HEK293 (cell line): ENCODE results near the gene TCERG1.
A peak's percentile ranks its signal among the peaks of the same experiment; 100 is the strongest.

Experiments
- CTCF ChIA-PET: fragments of 350-600 bp; formaldehyde crosslinking; extraction: SDS; loops from one replicate; lab custom pipeline; 2021; ENCODE audit warnings: antibody characterized with exemption; lab: Yijun Ruan, JAX
- POLR2A ChIA-PET: fragments of 300-600 bp; formaldehyde crosslinking; extraction: SDS; loops from one replicate; lab custom pipeline; 2020; ENCODE audit warnings: antibody characterized with exemption, inconsistent platforms; lab: Yijun Ruan, JAX
- H3K27ac ChIP-seq: fragments of 200-500 bp; sonication (Bioruptor generic); 2 replicates; pipeline ENCODE4 v1.5.1; 2014; ENCODE audit warnings: low read depth, low read length, control low read depth, inconsistent platforms; ENCODE audit errors: extremely low read depth
- H3K36me3 ChIP-seq, 2 experiments: fragments of 200-500 bp in 1 of 2; sonication (Bioruptor generic) in 1 of 2; 1 replicate in 1 of 2; 2 replicates in 1 of 2; pipeline ENCODE4 v1.5.1; 2014 to 2017; ENCODE audit warnings: inconsistent platforms in 2 of 2, low read length in 2 of 2; ENCODE audit not compliant: control insufficient read depth in 2 of 2, insufficient read depth in 1 of 2
- H3K4me1 ChIP-seq: fragments of 200-500 bp; sonication (Bioruptor generic); 2 replicates; pipeline ENCODE4 v1.5.1; 2014; ENCODE audit warnings: mild to moderate bottlenecking, low read length, inconsistent platforms; ENCODE audit not compliant: control insufficient read depth, insufficient read depth
- H3K4me3 ChIP-seq: 2 replicates; pipeline ENCODE4 v1.5.1; 2011; ENCODE audit warnings: low read depth, mild to moderate bottlenecking, control low read depth, low read length, moderate library complexity
- H3K9me3 ChIP-seq: fragments of 200-500 bp; sonication (Bioruptor generic); 2 replicates; pipeline ENCODE4 v1.5.1; 2014; ENCODE audit warnings: low read depth, low read length, inconsistent platforms; ENCODE audit not compliant: control insufficient read depth, insufficient read depth
- BCL6B ChIP-seq: fragments of 450-650 bp; formaldehyde crosslinking; IDR thresholded peaks from 2 replicates; pipeline ENCODE4 v1.5.1; 2017; ENCODE audit warnings: missing biosample characterization, missing genetic modification characterization
- CTCF ChIP-seq: fragments of 450-650 bp; formaldehyde crosslinking; IDR thresholded peaks from 2 replicates; pipeline ENCODE4 v1.5.1; 2016; ENCODE audit warnings: missing biosample characterization, missing genetic modification characterization
- GLIS1 ChIP-seq: fragments of 450-650 bp; formaldehyde crosslinking; IDR thresholded peaks from 2 replicates; pipeline ENCODE4 v1.5.1; 2016; ENCODE audit warnings: missing biosample characterization, missing genetic modification characterization
- KLF1 ChIP-seq: fragments of 450-650 bp; formaldehyde crosslinking; IDR thresholded peaks from 2 replicates; pipeline ENCODE4 v1.5.1; 2016; ENCODE audit warnings: missing biosample characterization, missing genetic modification characterization
- KLF17 ChIP-seq: fragments of 450-650 bp; formaldehyde crosslinking; IDR thresholded peaks from 2 replicates; pipeline ENCODE4 v1.5.1; 2016; ENCODE audit warnings: missing biosample characterization, missing genetic modification characterization
- MEIS1 ChIP-seq: sonication (generic); formaldehyde crosslinking; IDR thresholded peaks from 2 replicates; pipeline ENCODE4 v1.8.1; 2022; ENCODE audit warnings: missing genetic modification reagents, mild to moderate bottlenecking, borderline replicate concordance
- TCF7L2 ChIP-seq: IDR thresholded peaks from 2 replicates; pipeline ENCODE4 v1.6.1; 2011; ENCODE audit warnings: low read depth, mild to moderate bottlenecking, inconsistent platforms, low read length, moderate library complexity, borderline replicate concordance
- ZBTB1 ChIP-seq: fragments of 450-650 bp; formaldehyde crosslinking; IDR thresholded peaks from 2 replicates; pipeline ENCODE4 v1.5.1; 2016; ENCODE audit warnings: missing biosample characterization, missing genetic modification characterization
- ZBTB7A ChIP-seq: fragments of 450-650 bp; formaldehyde crosslinking; IDR thresholded peaks from 2 replicates; pipeline ENCODE4 v1.5.1; 2016; ENCODE audit warnings: low read depth, missing biosample characterization, missing genetic modification characterization
- ZNF121 ChIP-seq: fragments of 450-650 bp; formaldehyde crosslinking; IDR thresholded peaks from 2 replicates; pipeline ENCODE4 v1.5.1; 2016; ENCODE audit warnings: missing biosample characterization, missing genetic modification characterization
- ZNF169 ChIP-seq: fragments of 450-650 bp; formaldehyde crosslinking; IDR thresholded peaks from 2 replicates; pipeline ENCODE4 v1.5.1; 2016; ENCODE audit warnings: missing biosample characterization, missing genetic modification characterization
- ZNF221 ChIP-seq: fragments of 450-650 bp; formaldehyde crosslinking; IDR thresholded peaks from 2 replicates; pipeline ENCODE4 v1.5.1; 2017; ENCODE audit warnings: missing biosample characterization, missing genetic modification characterization, borderline replicate concordance
- ZNF335 ChIP-seq: fragments of 450-650 bp; formaldehyde crosslinking; conservative IDR thresholded peaks from 2 replicates; pipeline ENCODE4 v1.5.1; 2016; ENCODE audit warnings: missing biosample characterization, missing genetic modification characterization
- ZNF404 ChIP-seq: fragments of 450-650 bp; formaldehyde crosslinking; IDR thresholded peaks from 2 replicates; pipeline ENCODE4 v1.5.1; 2017; ENCODE audit warnings: missing biosample characterization, missing genetic modification characterization
- ZNF510 ChIP-seq: fragments of 450-650 bp; formaldehyde crosslinking; IDR thresholded peaks from 2 replicates; pipeline ENCODE4 v1.5.1; 2018; ENCODE audit warnings: mild to moderate bottlenecking, missing genetic modification characterization, missing biosample characterization; ENCODE audit not compliant: insufficient replicate concordance
- ZNF561 ChIP-seq: fragments of 450-650 bp; IDR thresholded peaks from 2 replicates; pipeline ENCODE4 v1.5.1; 2018; ENCODE audit warnings: missing biosample characterization, missing genetic modification characterization, borderline replicate concordance
- ZNF610 ChIP-seq: fragments of 450-650 bp; formaldehyde crosslinking; IDR thresholded peaks from 2 replicates; pipeline ENCODE4 v1.5.1; 2016; ENCODE audit warnings: missing biosample characterization, missing genetic modification characterization, borderline replicate concordance
- ZNF654 ChIP-seq: fragments of 450-650 bp; formaldehyde crosslinking; IDR thresholded peaks from 2 replicates; pipeline ENCODE4 v1.5.1; 2016; ENCODE audit warnings: low read depth, missing biosample characterization, missing genetic modification characterization
- ZNF704 ChIP-seq: fragments of 450-650 bp; formaldehyde crosslinking; IDR thresholded peaks from 2 replicates; pipeline ENCODE4 v1.5.1; 2016; ENCODE audit warnings: missing biosample characterization, missing genetic modification characterization

The TCERG1 gene

GRCh38 chr5:146527785-146528184 lies 80.7 kb downstream of the TCERG1 start:
- POLR2A ChIA-PET: no interaction called here
- H3K9me3 ChIP-seq: no peaks in the 10 kb centered on the region
- TF ChIP-seq KLF1 (tag by site-specific recombination) (no peak), MEIS1 (no peak), ZNF121 (tag by site-specific recombination) (no peak)

GRCh38 chr5:146528236-146528635 lies 81.1 kb downstream of the TCERG1 start:
- H3K27ac ChIP-seq: no peak overlapping the region
- no peaks in the 10 kb centered on the region for H3K36me3 ChIP-seq
- TF ChIP-seq ZNF169 (tag by site-specific recombination) (no peak), ZNF704 (tag by site-specific recombination) (no peak), ZNF561 (tag by site-specific recombination) (no peak), KLF17 (tag by site-specific recombination) (no peak), ZNF654 (tag by site-specific recombination) (peak; percentile 81), ZNF510 (tag by site-specific recombination) (no peak), GLIS1 (tag by site-specific recombination) (no peak), ZNF335 (tag by site-specific recombination) (no peak), ZBTB1 (tag by site-specific recombination) (no peak), MEIS1 (no peak), ZNF221 (no peak), CTCF (tag by site-specific recombination) (peak; percentile 53), BCL6B (no peak), ZBTB7A (tag by site-specific recombination) (no peak), TCF7L2 (no peak), ZNF404 (no peak), ZNF610 (tag by site-specific recombination) (no peak)
- POLR2A ChIA-PET: no interaction called here
- H3K9me3 ChIP-seq: no peaks in the 10 kb centered on the region
- no peak overlapping the region for H3K4me3 ChIP-seq
- CTCF ChIA-PET: no interaction called here
- no peaks in the 10 kb centered on the region for H3K4me1 ChIP-seq

More at GRCh38 chr5:146527785-146528184, 80.7 kb downstream of the TCERG1 start:
- CTCF ChIA-PET: interaction anchor here (0.6 to 0.9 kb wide), 2 partner anchors 438 to 859 kb away, joined by 3 to 4 read pairs; no protein-coding TSS in a partner anchor
- Histone ChIP-seq H3K4me1 (no peaks in the 10 kb centered on the region), H3K27ac (no peak overlapping the region), H3K4me3 (no peak overlapping the region), H3K36me3 (no peaks in the 10 kb centered on the region)
